ENCODE measurements around the gene ZNF776.

Gene ZNF776

GRCh38 chr19:57802269-57802668 lies 55.7 kb downstream of the ZNF776 start:
- Histone ChIP-seq H3K4me1 (ENCODE audit: control insufficient read depth in 1 of 2, insufficient read depth in 2 of 2, low read length in 2 of 2) (peaks cover 13 to 14% of the 10 kb centered on the region in 2 donors), H3K27me3 (ENCODE audit: control insufficient read depth in 1 of 2, insufficient read depth in 2 of 2, low read length in 2 of 2) (no peaks in the 10 kb centered on the region), H3K9ac (ENCODE audit: low read depth in 1 of 2, low read length in 2 of 2) (no peak overlapping the region), H3K9me3 (ENCODE audit: control insufficient read depth in 1 of 2, low read length in 2 of 2) (no peaks in the 10 kb centered on the region), H3K4me3 (ENCODE audit: low read depth in 1 of 2, low read length in 2 of 2) (no peak overlapping the region), H3K27ac (ENCODE audit: low read depth, low read length) (no peak overlapping the region), H3K36me3 (ENCODE audit: control insufficient read depth in 1 of 2, insufficient read depth in 2 of 2, low read length in 2 of 2) (no peaks in the 10 kb centered on the region)

GRCh38 chr19:57803265-57803593 lies 56.6 kb downstream of the ZNF776 start:
- Histone ChIP-seq H3K27ac (ENCODE audit: low read depth, low read length) (no peak overlapping the region), H3K36me3 (ENCODE audit: control insufficient read depth in 1 of 2, insufficient read depth in 2 of 2, low read length in 2 of 2) (peaks cover 0 to 8% of the 10 kb centered on the region in 2 donors), H3K9me3 (ENCODE audit: control insufficient read depth in 1 of 2, low read length in 2 of 2) (no peaks in the 10 kb centered on the region), H3K9ac (ENCODE audit: low read depth in 1 of 2, low read length in 2 of 2) (peak overlapping the region; percentile 65 to 77), H3K27me3 (ENCODE audit: control insufficient read depth in 1 of 2, insufficient read depth in 2 of 2, low read length in 2 of 2) (no peaks in the 10 kb centered on the region), H3K4me1 (ENCODE audit: control insufficient read depth in 1 of 2, insufficient read depth in 2 of 2, low read length in 2 of 2) (peaks cover 13 to 14% of the 10 kb centered on the region in 2 donors), H3K4me3 (ENCODE audit: low read depth in 1 of 2, low read length in 2 of 2) (peak overlapping the region; percentile 68 to 80)

- H3K27ac ChIP-seq (ENCODE audit: low read depth, low read length) = peak overlapping the region; percentile 34
- no peaks in the 10 kb centered on the region for H3K27me3 ChIP-seq (ENCODE audit: control insufficient read depth in 1 of 2, insufficient read depth in 2 of 2, low read length in 2 of 2)
- H3K4me3 ChIP-seq (ENCODE audit: low read depth in 1 of 2, low read length in 2 of 2) = peak overlapping the region; percentile 68 to 80
- H3K9ac ChIP-seq (ENCODE audit: low read depth in 1 of 2, low read length in 2 of 2) = peak overlapping the region; percentile 65 to 77
- peaks cover 0 to 12% of the 10 kb centered on the region in 2 donors for H3K36me3 ChIP-seq (ENCODE audit: control insufficient read depth in 1 of 2, insufficient read depth in 2 of 2, low read length in 2 of 2)
- peaks cover 13 to 14% of the 10 kb centered on the region in 2 donors for H3K4me1 ChIP-seq (ENCODE audit: control insufficient read depth in 1 of 2, insufficient read depth in 2 of 2, low read length in 2 of 2)
- no peaks in the 10 kb centered on the region for H3K9me3 ChIP-seq (ENCODE audit: control insufficient read depth in 1 of 2, low read length in 2 of 2)
Observed at GRCh38 chr19:57803594-57804325, 57.1 kb downstream of the ZNF776 start.

GRCh38 chr19:57807541-57807940 lies 60.9 kb downstream of the ZNF776 start:
- H3K9me3 ChIP-seq (ENCODE audit: control insufficient read depth in 1 of 2, low read length in 2 of 2) = no peaks in the 10 kb centered on the region
- no peak overlapping the region for H3K27ac ChIP-seq (ENCODE audit: low read depth, low read length)
- H3K4me3 ChIP-seq (ENCODE audit: low read depth in 1 of 2, low read length in 2 of 2) = no peak overlapping the region
- H3K36me3 ChIP-seq (ENCODE audit: control insufficient read depth in 1 of 2, insufficient read depth in 2 of 2, low read length in 2 of 2) = peaks cover 8 to 36% of the 10 kb centered on the region in 2 donors
- no peaks in the 10 kb centered on the region for H3K27me3 ChIP-seq (ENCODE audit: control insufficient read depth in 1 of 2, insufficient read depth in 2 of 2, low read length in 2 of 2)
- no peak overlapping the region for H3K9ac ChIP-seq (ENCODE audit: low read depth in 1 of 2, low read length in 2 of 2)
- H3K4me1 ChIP-seq (ENCODE audit: control insufficient read depth in 1 of 2, insufficient read depth in 2 of 2, low read length in 2 of 2) = peaks cover 9 to 22% of the 10 kb centered on the region in 2 donors

All from duodenal mucosa (tissue), 2 donors.